SH-SY5Y (cell line): ENCODE data around the gene IGF1R.

Source experiments
- GATA2 ChIP-seq: IDR thresholded peaks from 2 replicates; pipeline ENCODE4 v1.6.1; 2011; ENCODE audit warnings: mild to moderate bottlenecking, low read depth, low read length
- GATA3 ChIP-seq: IDR thresholded peaks from 2 replicates; pipeline ENCODE4 v1.6.1; 2011; ENCODE audit warnings: low read depth, mild to moderate bottlenecking, low read length, moderate library complexity

GRCh38 chr15:98923579-98923978 is 275.2 kb downstream of the IGF1R start:
- no peak for TF ChIP-seq GATA2
- TF ChIP-seq GATA3, result no peak
